H1 (cell line): ENCODE measurements around the gene MTIF3. TPM values are rescaled to one million over a fixed set of nuclear protein-coding genes. Genes with fewer than 3 reads are reported as not detected.

ENCODE experiments used
- CBX5 ChIP-seq: fragments of 300-800, 300-1000 bp; sonication (generic); IDR thresholded peaks from 2 replicates; pipeline ENCODE4 v1.7.1; 2016; ENCODE audit warnings: antibody characterized with exemption, low read length, low read depth
- CHD7 ChIP-seq: fragments of 300-600 bp; sonication (generic); IDR thresholded peaks from 2 replicates; pipeline ENCODE4 v1.7.1; 2012; ENCODE audit warnings: low read length, moderate library complexity, mild to moderate bottlenecking, inconsistent platforms; ENCODE audit not compliant: insufficient replicate concordance
- FOSL1 ChIP-seq: IDR thresholded peaks from 2 replicates; pipeline ENCODE4 v1.6.1; 2011; ENCODE audit warnings: mild to moderate bottlenecking, low read depth, low read length, moderate library complexity; ENCODE audit not compliant: insufficient read depth
- KDM1A ChIP-seq: fragments of 200-600, 300-600 bp; sonication (generic); IDR thresholded peaks from 2 replicates; pipeline ENCODE4 v1.7.1; 2016; ENCODE audit warnings: mild to moderate bottlenecking, low read length, borderline replicate concordance
- POU5F1 ChIP-seq: IDR thresholded peaks from 2 replicates; pipeline ENCODE4 v1.6.1; 2011; ENCODE audit warnings: low read depth, mild to moderate bottlenecking, low read length, moderate library complexity
- RXRA ChIP-seq: IDR thresholded peaks from 2 replicates; pipeline ENCODE4 v1.6.1; 2011; ENCODE audit warnings: low read depth, mild to moderate bottlenecking, low read length, moderate library complexity; ENCODE audit not compliant: insufficient read depth
- SIRT6 ChIP-seq: IDR thresholded peaks from one replicate; pipeline ENCODE4 v1.7.1; 2012; ENCODE audit warnings: low read length, inconsistent platforms
- SIX5 ChIP-seq: IDR thresholded peaks from 2 replicates; pipeline ENCODE4 v1.6.1; 2011; ENCODE audit warnings: mild to moderate bottlenecking, low read depth, low read length
- polyA plus RNA-seq, 7 experiments: library from polyadenylated mRNA; depleted of rRNA in 3 of 7; stranded (reverse) in 5 of 7; unstranded in 2 of 7; fragments of >200 nt in 5 of 7; fragments of 200-250 nt in 2 of 7; gene quantifications; 1 replicate in 5 of 7; 2 replicates in 1 of 7; 4 replicates in 1 of 7; pipeline versions ENCODE4 v1.2.1 to v1.2.3, GENCODE V29; 2011 to 2013; ENCODE audit warnings: missing spikeins in 2 of 7, mixed read lengths in 2 of 7
- total RNA-seq: library from RNA; stranded (reverse); fragmentation: NEBNext Ultra II Directional; extraction: Animal tissue kit (Norgen Biotek cat#: 25700); gene quantifications from 2 replicates; pipeline ENCODE4 v1.2.1, GENCODE V29; 2021

Gene MTIF3
- total and polyA plus RNA-seq, 2 of the 8 experiments (the other 6 are each of a cell fraction or from before 2014, with no cell fraction given), result 29.4 to 36.4 TPM

- TF ChIP-seq CHD7, result no peak
- no peak for TF ChIP-seq FOSL1
- no peak for TF ChIP-seq SIX5
- TF ChIP-seq SIRT6, result no peak
- no peak for TF ChIP-seq RXRA
- no peak for TF ChIP-seq CBX5
- TF ChIP-seq POU5F1, result no peak
- TF ChIP-seq KDM1A, result no peak
These were observed 15.2 kb upstream of the MTIF3 start (continued) for GRCh38 chr13:27465611-27466010.
